NCI-H2196 (cell line): ENCODE data around the gene CACNA2D2.
A peak's percentile ranks its signal among the peaks of the same experiment; 100 is the strongest.

Experiments
- DNase-seq: peaks from one replicate; lab custom pipeline; 2025; ENCODE audit not compliant: unreplicated experiment; lab: John Stamatoyannopoulos, UW

CACNA2D2 gene

DNA sequence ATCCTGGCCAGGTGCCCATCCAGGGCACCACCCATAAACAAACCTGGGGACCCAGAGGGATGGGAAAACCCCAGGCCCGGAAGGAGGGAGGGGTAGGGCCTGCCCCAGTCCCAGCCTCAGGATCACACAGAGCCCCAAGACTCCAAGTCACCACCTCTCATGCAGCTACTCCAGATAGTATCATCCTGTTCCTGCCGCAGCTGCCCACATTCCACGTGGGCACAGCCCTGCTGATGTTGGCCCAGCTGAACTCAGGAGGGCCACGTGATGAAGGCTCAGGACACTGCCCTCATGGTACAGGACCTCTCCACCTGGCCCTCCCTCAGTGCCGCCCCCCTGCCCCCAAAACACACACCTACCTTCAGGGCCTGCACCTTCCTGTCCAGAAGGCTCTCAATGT lies 69.5 kb downstream of the CACNA2D2 start:
- no peak for DNase-seq

DNA sequence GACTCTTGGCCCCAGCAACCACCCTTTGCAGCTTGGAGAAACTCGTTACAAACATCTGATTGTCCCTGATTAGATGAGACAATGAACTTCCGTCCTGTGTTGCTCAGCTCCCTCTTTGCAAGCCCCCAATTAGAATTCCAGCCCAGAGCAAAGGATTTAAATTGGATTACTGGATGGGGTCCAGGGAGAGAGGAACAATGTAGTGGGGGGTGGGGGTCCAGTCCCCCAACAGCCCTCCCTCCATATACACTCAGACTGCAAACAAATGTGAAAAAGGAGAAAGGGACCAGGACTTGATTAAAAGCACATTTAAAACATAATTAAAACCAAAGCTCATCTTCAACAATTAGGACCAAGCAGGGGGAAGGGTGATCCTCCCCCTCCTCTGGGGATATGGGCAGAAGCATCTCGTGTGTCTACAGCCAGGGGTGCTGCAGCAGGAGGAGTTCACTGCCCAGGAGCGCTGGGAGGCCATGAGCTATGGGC lies 72.4 kb downstream of the CACNA2D2 start:
- DNase-seq = no peak

DNA sequence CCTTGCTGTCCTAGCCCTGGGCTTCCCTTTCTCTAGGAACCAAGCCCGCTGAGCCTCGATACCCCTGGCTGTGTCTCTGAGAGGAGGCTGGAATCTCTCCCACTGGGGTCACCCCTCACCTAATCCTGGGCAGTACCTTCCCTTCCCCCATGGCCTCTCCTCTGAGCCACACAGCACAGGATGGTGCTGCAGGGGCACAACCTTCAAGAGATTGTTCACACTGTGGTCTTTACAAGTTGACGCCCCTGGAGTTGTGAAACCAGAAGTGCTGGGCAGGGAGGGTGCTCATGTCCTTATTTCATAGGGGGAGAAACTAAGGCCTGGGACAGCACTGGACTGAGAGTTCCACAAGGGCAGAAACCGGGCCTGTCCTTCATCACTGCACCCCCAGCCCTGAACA lies 73.2 kb downstream of the CACNA2D2 start:
- no peak for DNase-seq

DNA sequence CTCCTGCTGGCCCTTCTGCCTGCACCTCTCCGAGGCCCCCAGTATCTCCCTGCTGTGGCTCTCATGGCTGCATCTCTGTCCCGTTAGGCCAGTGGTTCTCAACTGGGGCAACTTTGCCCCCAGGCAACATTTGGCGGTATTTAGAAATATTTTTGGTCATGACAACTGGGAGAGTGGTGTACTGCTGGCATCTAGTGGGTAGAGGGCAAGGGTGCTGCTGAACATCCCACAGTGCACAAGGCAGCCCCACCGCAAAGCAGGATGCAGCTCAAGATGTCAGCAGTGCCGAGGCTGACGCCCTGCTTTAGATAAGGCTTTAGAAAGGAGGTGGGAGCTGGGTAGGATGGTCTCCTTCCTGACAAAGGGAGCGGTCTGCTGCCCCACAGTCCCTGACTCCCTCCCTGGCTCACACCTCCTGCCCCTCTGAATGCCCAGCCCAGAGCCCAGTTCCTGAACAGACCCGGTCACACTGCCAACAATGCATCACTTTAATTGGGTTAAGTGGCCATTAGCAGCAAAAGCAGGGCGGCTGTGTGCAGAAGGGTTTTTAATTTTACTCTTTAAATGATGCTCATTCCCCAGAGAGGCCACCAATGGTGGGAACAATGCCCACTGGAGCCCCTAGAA lies 75.3 kb downstream of the CACNA2D2 start:
- DNase-seq = no peak

DNA sequence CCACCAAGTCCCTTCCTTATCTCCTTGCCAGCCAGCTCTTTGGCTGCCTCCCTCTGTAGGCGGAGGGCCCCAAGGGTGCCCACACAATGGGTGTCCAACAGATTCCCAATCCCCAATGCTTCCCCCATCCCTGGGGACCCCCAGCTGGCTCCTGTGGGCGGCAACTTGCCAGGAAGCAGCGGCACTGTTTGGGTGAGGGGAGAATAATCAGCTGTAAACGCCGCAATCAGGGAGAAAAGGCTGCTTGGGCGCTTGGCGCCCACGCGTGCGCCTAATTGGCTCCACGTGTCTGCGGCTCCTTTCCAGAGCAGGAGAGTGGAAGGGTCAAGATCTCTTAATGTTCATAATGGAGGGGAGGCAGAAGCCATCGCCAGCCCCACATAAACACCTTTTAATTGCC lies 76.2 kb downstream of the CACNA2D2 start:
- DNase-seq = no peak

DNA sequence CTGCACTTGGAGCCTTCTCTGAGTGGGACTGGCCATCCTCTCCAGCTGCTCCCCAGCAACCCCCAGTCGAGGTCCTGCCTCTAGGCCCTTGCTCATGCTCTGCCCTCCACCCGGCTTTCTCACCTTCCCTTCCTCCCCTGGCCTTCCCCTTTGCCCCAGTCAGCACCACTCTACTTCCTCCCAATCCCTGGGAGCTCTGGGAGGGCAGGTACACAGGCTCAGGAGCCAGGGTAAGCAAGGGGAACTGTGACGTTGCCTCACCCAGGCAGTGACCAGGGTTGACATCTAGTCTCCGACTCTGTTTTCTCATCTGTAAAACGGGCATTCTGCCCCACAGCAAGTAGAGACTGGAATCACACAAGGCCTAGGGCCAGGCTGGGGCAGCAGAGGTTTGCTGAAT lies 77.5 kb downstream of the CACNA2D2 start:
- no peak for DNase-seq

DNA sequence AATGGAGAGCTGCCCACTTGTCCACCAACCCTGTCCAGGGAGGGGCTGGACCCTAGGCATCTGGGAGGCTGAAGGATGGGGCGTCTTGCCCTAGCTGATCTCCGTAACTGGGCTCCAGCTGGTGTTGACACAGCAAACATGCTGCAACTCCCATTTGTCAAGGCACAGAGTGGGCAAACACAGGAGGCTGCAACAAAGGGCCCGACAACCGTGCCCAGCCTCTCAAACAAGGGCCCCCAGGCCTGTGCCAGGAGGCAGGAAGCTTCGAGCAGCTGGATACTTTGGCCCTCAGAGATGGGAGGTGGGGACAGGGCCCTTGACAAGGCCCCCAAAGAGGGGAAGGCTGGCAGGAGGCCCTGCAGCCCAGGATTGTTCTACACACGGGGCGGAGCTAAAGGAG lies 79.9 kb downstream of the CACNA2D2 start:
- DNase-seq = peak; percentile 64

DNA sequence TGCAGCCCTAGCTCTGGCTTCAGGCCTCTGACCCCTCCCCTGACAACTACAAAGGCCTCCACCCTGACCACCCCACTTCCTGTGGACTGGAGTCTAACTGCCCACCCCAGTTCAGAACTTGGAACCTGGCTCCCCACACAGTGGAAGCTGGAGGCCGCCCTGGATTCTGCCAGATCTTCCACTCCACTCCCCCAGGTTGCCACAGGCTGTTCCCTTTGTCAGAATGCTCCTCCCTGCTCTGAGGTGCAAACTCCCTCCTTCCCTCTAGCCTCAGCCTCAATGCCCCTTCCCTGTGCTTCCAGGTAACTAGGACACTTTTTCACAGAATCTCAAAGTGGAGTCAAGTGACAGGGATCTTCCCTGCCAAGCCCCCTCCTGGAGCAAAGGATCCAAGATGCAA lies 81.3 kb downstream of the CACNA2D2 start:
- DNase-seq = no peak

DNA sequence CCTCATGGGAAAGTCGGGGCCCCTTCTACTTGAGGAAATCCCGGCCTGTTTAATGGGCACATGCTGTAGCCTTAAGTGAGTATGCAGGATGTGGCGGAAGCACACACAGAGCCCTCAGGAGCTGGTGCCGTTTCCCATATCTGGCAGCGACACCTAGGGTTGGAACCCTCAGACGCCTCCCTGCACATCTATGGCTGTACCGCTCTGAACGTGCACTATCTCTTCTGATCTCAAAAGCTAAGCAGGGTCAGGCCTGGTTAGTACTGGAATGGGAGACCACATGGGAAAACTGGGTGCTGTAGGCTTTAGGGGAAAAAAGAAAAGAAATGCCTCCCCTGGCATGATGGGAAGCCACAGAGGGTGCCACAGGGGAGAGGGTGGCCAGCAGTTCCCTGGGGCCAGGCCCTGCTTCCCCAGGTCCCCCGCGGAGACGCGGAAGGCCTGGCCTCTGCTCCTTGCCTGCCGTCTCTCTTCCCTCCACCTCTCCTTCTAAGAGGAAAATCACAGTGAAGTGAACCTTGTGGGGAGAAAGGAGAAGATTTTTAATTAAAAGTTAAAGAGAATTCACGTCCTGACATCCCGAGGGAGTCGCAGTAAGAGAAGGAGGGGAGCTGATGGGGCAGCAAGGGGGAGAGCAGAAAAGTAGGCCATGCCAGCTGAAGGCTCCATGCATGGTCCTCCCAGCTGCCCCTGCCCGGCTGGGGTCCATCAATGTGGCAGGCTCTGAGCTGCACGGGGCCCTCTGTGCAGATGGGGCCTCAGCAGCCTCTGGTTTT lies 83.7 kb downstream of the CACNA2D2 start:
- no peak for DNase-seq

DNA sequence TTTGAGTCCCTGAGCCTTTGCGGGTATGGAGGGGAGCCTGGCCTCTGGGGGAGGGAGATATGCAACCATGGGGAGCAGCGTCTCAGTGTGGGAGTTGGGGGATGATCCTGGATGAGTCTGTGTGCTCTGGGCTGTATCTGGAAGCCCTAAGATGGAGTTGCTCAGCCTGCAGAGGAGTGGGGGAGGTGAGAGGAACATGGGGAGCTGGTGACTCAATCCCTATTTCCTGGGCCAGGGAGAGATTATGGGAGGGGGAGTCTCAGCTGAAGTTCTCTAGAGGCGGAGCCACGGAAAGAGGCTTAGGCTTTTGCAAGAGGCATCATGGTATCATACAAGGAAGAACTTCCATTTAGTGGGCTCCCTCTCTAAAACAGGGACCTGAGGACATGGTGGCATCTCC lies 84.6 kb downstream of the CACNA2D2 start:
- no peak for DNase-seq

DNA sequence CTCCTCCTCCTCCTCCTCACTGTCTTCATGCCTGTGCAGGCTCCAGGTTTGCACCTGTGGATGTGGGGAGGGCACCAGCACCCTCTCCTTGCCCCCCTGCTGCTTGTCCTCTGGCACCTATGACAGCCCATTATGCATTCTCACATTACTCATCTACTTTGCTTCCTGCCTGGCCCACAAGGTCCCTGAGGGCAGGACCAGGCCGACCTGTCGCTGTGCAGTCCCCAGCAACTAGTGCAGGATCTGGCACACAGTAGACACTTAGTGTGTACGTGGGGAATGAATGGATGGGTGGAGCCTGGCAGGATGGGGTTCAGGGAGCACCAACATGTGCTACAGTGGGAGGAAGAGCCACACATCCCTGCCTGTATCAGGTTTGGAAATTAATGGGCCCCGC lies 85.8 kb downstream of the CACNA2D2 start:
- DNase-seq = no peak

DNA sequence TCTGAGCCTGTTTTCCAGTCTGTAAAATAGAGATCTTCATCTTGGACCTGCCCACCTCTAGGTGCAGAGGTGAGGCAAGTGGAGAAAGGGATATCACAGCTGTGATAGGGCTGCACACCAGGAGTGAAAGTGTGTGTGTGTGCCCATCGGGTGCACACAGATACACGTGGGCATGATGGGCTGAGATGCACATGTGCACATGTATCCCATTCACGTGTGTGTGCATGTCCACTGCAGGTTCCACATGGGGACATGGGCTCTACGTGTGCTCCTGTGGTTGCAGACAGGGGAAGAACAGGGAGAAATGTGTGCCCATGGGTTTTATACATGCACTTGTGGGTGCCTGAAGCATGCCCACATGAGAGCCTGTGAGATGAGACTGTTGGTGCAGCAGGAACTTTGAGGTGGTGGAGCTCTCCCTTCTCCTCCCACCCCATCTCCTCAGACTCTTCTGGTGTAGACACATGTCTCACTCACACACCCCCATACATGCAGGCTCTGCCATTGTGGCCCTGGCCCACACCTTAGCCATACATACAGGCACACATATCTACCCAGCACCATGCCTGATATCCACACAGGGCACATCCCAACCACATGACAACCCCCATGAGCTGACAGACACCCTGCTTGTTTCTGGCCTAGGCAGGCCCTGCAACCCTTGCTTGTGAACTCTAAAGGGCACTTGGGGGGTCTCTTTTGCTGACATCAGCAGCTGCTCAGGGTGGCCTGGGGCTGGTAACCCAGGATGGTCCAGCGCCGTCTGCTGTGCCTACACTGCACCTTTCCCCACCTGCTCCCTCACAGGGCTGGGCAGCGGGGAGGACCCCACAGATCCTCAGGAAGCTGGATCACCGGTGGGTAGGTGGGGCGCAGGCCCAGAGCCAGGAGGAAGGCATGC lies 86.4 kb downstream of the CACNA2D2 start:
- no peak for DNase-seq

DNA sequence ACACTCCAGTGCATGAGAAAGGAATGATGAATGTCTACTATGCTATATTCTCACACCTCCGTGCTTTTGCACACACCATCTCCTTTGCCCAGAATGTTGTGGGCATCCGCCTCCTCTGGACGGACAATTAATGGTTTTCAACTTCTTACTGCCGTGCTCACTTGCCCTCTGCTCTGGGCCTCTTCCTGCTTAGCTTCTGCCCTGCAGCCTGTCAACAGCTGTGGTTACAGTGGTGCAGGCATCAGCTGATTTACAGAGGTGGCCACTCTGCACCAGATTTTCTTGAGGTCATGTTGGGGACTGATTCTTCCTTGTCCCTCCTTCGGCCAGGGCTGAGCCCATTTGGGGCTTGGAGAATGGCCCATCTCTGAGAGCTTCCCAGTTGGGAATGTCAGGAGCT lies 87.6 kb downstream of the CACNA2D2 start:
- no peak for DNase-seq

DNA sequence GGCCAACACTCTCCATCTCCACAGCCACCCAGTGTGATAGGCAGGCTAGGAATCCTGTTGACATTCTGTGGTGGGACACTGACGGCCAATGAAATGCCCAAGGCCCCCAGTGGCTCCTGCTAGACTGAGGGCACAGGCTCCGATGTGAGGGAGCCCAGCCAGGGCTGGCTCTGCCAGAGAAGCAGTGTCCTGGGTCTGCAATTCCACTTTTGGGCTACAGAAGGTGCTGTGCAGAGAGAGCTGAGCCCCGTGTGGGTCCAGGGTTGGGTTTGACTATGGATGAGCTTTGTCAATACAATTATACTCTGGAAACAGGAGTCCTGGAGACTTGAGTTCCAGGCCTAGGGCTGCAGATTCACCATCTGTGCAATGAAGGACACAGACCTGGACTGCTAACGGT lies 88.4 kb downstream of the CACNA2D2 start:
- DNase-seq = no peak

DNA sequence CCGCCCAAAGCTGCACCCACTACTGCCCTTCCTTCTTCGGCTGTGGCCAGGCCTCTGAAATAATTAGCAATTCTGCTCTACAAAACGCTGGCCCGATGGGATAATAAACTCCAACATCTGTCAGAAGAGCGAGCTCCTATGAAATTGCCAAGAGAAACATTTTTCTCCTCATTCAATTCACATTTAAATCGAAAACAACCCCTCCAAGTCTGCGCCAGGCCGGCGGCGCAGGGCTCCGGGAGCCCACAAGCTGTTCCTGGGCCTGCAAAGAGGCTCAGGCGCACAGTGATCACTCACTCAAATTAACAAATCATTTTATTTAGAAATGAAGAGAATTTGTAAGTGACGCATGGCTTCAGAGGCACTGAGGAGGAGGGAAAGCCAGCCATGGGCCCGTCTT lies 88.8 kb downstream of the CACNA2D2 start:
- DNase-seq = no peak

DNA sequence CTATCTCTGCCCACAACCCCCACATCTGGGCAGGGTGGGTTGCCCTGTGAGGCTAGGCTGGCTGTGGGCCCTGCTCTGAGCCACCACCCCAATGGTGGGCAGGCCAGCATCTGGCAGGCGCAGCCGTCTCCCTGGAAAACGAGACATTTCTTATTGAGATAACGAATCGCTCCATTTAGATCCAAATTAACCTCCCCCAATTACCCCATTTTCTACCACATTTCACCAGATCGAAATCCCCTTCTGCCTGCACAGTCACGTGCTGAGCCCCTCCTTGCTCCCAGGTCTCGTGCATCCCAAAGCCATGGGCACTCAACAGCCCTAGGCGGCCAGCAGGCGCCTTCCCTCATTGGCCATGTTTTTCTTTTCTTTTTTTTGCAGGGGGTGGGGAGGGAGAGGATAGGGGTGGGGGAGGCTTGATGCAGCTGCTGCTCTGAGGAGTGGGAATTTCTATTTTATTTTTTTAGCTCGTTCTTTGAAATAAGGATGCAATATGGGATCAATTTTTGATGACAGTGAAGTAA lies 91.1 kb downstream of the CACNA2D2 start:
- DNase-seq = no peak

DNA sequence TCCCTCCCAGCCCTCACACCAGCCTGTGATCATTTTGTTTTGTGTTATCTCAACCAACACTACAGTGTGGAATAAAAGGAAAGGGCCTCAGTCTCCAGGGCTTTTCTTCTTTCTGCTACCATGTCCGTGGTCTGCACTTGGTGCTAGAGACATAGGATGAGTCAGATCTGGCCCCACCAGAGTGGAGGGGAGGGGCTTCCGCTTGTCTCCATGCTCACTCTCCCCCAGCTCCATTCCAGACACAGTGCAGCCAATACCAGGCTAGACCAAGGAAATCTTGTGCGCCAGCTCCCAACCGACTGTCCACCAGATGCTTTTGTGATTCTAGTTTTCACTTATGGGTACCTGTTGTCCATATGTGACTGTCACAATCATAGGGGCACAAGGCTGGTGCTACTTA lies 92.2 kb downstream of the CACNA2D2 start:
- DNase-seq = no peak

DNA sequence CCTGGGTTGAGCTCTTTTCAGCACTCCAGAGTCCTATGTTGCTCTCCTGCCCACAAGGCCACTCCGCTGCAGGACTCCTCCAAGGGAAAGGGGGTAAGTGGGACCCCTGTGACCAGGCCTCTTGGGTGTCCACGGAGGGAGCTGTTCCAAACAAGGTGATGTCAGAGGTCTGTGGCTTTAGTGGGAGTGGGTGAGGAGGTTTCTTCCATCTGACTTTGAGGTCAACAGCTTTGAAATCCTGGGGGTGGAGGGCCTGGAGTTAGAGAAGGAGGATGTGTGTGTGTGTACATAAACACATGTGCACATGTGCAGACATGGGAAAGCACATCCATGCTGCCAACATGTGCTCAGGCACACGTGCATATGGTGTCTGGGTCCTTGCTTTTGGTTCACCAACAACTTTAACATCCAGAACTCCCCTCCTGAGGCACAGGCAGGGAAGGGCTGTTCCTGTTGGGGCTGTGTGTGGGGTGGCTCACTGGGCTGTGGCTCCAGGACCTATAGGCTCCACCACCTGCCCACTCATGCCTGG lies 92.8 kb downstream of the CACNA2D2 start:
- DNase-seq = no peak

DNA sequence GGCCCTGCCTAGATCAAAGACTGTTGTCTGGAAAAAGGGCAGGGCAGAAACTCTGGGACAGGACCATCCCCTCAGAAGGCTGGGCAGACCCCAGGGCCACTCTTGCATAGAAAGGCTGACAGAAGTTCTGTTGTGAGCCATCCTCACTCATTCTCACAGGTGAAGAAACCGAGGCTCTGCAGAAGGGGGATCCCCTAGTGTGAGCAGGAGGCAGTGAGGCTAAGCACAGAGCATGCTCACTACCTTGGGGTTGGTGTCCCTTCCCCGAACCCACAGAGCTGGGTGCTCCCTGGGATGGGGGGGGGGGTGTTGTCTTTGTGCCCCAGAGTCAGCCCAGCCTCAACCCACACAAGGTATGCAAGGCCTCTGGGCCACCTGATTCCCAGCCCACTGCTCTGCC lies 93.2 kb downstream of the CACNA2D2 start:
- no peak for DNase-seq

DNA sequence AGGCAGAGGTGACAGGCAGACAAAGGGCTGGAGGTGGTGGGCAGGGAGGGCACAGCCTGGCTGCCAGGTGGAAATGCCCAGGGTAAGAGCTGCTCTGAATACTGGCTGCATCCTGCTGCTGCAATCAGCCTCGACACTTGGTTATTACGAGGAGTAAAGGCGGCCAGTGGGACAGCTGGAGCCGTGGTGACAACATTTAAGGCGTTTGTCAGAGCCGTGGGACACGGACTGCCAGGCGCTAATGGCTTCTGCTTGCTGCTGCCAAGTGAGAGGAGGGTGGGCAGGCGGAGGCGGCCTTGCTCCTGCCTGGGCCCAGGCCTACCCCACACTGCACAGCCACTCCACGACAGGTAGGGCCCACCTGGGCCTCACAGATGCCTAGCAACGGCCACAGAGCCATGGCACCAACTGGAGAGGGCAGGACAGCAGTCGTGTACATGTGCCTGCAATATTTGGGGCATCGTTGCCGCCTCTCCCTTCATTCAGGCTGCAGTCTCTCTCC lies 94.9 kb downstream of the CACNA2D2 start:
- DNase-seq = no peak

DNA sequence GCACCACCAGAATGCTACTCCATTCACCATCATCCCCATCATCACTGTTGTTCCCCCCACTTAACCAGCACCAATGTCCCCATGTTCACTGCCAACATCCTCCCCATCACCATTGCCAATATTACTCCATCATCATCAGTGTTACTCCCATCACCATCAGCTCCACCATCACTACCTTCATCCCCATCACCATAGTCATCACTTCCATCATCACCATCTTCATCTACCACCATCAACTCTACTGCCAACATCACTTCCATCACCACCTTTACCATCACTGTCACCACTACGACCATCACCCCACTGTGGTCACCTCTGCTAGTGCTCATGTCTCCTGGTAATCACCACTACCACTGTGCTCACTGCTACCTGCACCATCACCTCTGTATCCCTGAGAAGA lies 96.9 kb downstream of the CACNA2D2 start:
- DNase-seq = no peak
